K562 (cell line): Measurements from ENCODE around the gene MVP. TPM values are rescaled to one million over a fixed set of nuclear protein-coding genes. Genes with fewer than 3 reads are reported as not detected.

Experiments
- ARID2 ChIP-seq: fragments of 450-650 bp; IDR thresholded peaks from 2 replicates; pipeline ENCODE4 v1.6.1; 2017; ENCODE audit warnings: antibody characterized with exemption, mild to moderate bottlenecking
- CCAR2 ChIP-seq: fragments of 200-400 bp; formaldehyde crosslinking; IDR thresholded peaks from 2 replicates; pipeline ENCODE4 v1.6.1; 2017; ENCODE audit warnings: mild to moderate bottlenecking, low read depth, low read length
- DDX20 ChIP-seq: fragments of 450-650 bp; IDR thresholded peaks from 2 replicates; pipeline ENCODE4 v1.6.1; 2016; ENCODE audit warnings: missing genetic modification characterization, low read depth, mild to moderate bottlenecking, missing compliant biosample characterization, moderate library complexity
- E2F8 ChIP-seq: fragments of 450-650 bp; IDR thresholded peaks from 2 replicates; pipeline ENCODE4 v1.7.1; 2018; ENCODE audit warnings: mild to moderate bottlenecking, low read depth; ENCODE audit not compliant: partially characterized antibody
- EHMT2 ChIP-seq: fragments of 450-650 bp; IDR thresholded peaks from 2 replicates; pipeline ENCODE4 v1.6.1; 2018; ENCODE audit warnings: antibody characterized with exemption
- HEY1 ChIP-seq: fragments of 250-450 bp; sonication (Bioruptor Pico); IDR thresholded peaks from 2 replicates; pipeline ENCODE4 v1.5.0; 2020; ENCODE audit warnings: mild to moderate bottlenecking, moderate library complexity, borderline replicate concordance
- ILK ChIP-seq: fragments of 450-650 bp; IDR thresholded peaks from 2 replicates; pipeline ENCODE4 v1.6.1; 2016; ENCODE audit warnings: missing genetic modification characterization, low read depth, mild to moderate bottlenecking, missing compliant biosample characterization, moderate library complexity, borderline replicate concordance
- KDM2B ChIP-seq: fragments of 250-450 bp; sonication (Bioruptor Pico); IDR thresholded peaks from 2 replicates; pipeline ENCODE4 v1.8.0; 2021; ENCODE audit warnings: mild to moderate bottlenecking, moderate library complexity
- MYBL2 ChIP-seq, 2 experiments: fragments of 450-650 bp in 1 of 2; sonication (generic) in 1 of 2; formaldehyde crosslinking in 1 of 2; IDR thresholded peaks; 2 replicates each; pipeline versions ENCODE4 v1.6.1 to v1.8.1; 2017 to 2022; ENCODE audit warnings: borderline replicate concordance in 1 of 2, inconsistent platforms in 1 of 2, low read depth in 1 of 2, mild to moderate bottlenecking in 1 of 2, missing genetic modification reagents in 1 of 2, moderate library complexity in 1 of 2
- NBN ChIP-seq: fragments of 450-650 bp; IDR thresholded peaks from 2 replicates; pipeline ENCODE4 v1.6.1; 2016; ENCODE audit warnings: low read depth, mild to moderate bottlenecking
- POLR2AphosphoS5 ChIP-seq: IDR thresholded peaks from 2 replicates; pipeline ENCODE4 v1.6.1; 2011; ENCODE audit warnings: mild to moderate bottlenecking, low read depth, low read length, moderate library complexity; ENCODE audit not compliant: control insufficient read depth, insufficient read depth
- POLR3A ChIP-seq: IDR thresholded peaks from 2 replicates; pipeline ENCODE4 v1.6.1; 2011; ENCODE audit warnings: borderline replicate concordance, mild to moderate bottlenecking, moderate library complexity; ENCODE audit not compliant: insufficient read length, insufficient read depth; ENCODE audit errors: extremely low read depth
- TBP ChIP-seq: optimal IDR thresholded peaks from 2 replicates; pipeline ENCODE3; 2011; ENCODE audit warnings: low read depth, low read length, improper control_type of control experiment
- U2AF2 ChIP-seq: fragments of 200-400 bp; formaldehyde crosslinking; optimal IDR thresholded peaks from 2 replicates; pipeline ENCODE3; 2017; ENCODE audit warnings: low read depth, mild to moderate bottlenecking, low read length
- ZKSCAN3 ChIP-seq: fragments of 250-450 bp; sonication (Bioruptor Pico); IDR thresholded peaks from 2 replicates; pipeline ENCODE4 v1.4.0; 2020
- ZNF253 ChIP-seq: fragments of 250-450 bp; sonication (Bioruptor Pico); conservative IDR thresholded peaks from 2 replicates; pipeline ENCODE4 v1.6.1; 2021; ENCODE audit warnings: mild to moderate bottlenecking
- ZNF586 ChIP-seq: fragments of 450-650 bp; formaldehyde crosslinking; conservative IDR thresholded peaks from 2 replicates; pipeline ENCODE4 v1.4.0; 2020; ENCODE audit warnings: mild to moderate bottlenecking, moderate library complexity
- ZSCAN32 ChIP-seq: fragments of 450-650 bp; formaldehyde crosslinking; IDR thresholded peaks from 2 replicates; pipeline ENCODE4 v1.4.0; 2020; ENCODE audit warnings: mild to moderate bottlenecking, moderate library complexity
- polyA plus RNA-seq, 8 experiments: library from polyadenylated mRNA; depleted of rRNA in 4 of 8; stranded (reverse) in 5 of 8; unstranded in 3 of 8; fragments of >200 nt; fragmentation: Nextera tagmentation in 2 of 8; fragmentation: Illumina TruSeq in 1 of 8; extraction: Ambion mirVana in 2 of 8; extraction: Trizol in 1 of 8; gene quantifications; 2 replicates each; pipeline versions ENCODE4 v1.2.1 to v1.2.3, GENCODE V29; 2011 to 2014; ENCODE audit warnings: inconsistent platforms in 1 of 8, missing spikeins in 1 of 8
- total RNA-seq, 7 experiments: library from RNA; depleted of rRNA in 6 of 7; stranded (reverse); fragments of >200 nt in 6 of 7; fragmentation: Illumina TruSeq in 2 of 7; extraction: Trizol in 2 of 7; gene quantifications; 2 replicates each; pipeline versions ENCODE4 v1.2.1 to v1.2.3, GENCODE V29; 2011 to 2021; ENCODE audit warnings: low replicate concordance in 1 of 7
- TF ChIP-seq, protein P1 (sequence below): fragments of 250-450 bp; sonication (Bioruptor Pico); IDR thresholded peaks from 2 replicates; pipeline ENCODE4 v1.5.0; 2021
- TF ChIP-seq, protein P2 (sequence below): sonication (generic); formaldehyde crosslinking; IDR thresholded peaks from 2 replicates; pipeline ENCODE4 v1.8.1; 2023; ENCODE audit warnings: missing genetic modification reagents, mild to moderate bottlenecking, borderline replicate concordance

The MVP gene
- total and polyA plus RNA-seq, 9 of the 15 experiments (the other 6 are each of a cell fraction or from before 2014, with no cell fraction given) = 0.39 to 1.9 (median 0.76) TPM; not detected in 2

GRCh38 chr16:29811170-29811895 is 8.9 kb upstream of the MVP start (continued):
- TF ChIP-seq TBP (no peak), HEY1 (CRISPR knock-in tag) (no peak), ZNF586 (0 out of 2 replicates have a peak, but pooled peaks have one; percentile 64), ZSCAN32 (CRISPR knock-in tag) (no peak), KDM2B (CRISPR knock-in tag) (no peak), ILK (tag) (no peak), DDX20 (tag) (no peak), POLR3A (no peak), U2AF2 (no peak), ARID2 (no peak), POLR2AphosphoS5 (peak; percentile 58; the same call in 1 of the 2 replicates), ZKSCAN3 (no peak), MYBL2 (IDR thresholded peaks at IDR 0.05; ENCODE audit: low read depth) (no peak), MYBL2 (CRISPR knock-in tag; IDR thresholded peaks at IDR 0.05; ENCODE audit: borderline replicate concordance) (no peak), ZNF253 (CRISPR knock-in tag) (no peak), CCAR2 (no peak), E2F8 (peak; percentile 57), EHMT2 (no peak), NBN (no peak)
- TF ChIP-seq, protein P1, sequence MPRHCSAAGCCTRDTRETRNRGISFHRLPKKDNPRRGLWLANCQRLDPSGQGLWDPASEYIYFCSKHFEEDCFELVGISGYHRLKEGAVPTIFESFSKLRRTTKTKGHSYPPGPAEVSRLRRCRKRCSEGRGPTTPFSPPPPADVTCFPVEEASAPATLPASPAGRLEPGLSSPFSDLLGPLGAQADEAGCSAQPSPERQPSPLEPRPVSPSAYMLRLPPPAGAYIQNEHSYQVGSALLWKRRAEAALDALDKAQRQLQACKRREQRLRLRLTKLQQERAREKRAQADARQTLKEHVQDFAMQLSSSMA (CRISPR knock-in tag) = peak; percentile 88
- TF ChIP-seq, protein P2, sequence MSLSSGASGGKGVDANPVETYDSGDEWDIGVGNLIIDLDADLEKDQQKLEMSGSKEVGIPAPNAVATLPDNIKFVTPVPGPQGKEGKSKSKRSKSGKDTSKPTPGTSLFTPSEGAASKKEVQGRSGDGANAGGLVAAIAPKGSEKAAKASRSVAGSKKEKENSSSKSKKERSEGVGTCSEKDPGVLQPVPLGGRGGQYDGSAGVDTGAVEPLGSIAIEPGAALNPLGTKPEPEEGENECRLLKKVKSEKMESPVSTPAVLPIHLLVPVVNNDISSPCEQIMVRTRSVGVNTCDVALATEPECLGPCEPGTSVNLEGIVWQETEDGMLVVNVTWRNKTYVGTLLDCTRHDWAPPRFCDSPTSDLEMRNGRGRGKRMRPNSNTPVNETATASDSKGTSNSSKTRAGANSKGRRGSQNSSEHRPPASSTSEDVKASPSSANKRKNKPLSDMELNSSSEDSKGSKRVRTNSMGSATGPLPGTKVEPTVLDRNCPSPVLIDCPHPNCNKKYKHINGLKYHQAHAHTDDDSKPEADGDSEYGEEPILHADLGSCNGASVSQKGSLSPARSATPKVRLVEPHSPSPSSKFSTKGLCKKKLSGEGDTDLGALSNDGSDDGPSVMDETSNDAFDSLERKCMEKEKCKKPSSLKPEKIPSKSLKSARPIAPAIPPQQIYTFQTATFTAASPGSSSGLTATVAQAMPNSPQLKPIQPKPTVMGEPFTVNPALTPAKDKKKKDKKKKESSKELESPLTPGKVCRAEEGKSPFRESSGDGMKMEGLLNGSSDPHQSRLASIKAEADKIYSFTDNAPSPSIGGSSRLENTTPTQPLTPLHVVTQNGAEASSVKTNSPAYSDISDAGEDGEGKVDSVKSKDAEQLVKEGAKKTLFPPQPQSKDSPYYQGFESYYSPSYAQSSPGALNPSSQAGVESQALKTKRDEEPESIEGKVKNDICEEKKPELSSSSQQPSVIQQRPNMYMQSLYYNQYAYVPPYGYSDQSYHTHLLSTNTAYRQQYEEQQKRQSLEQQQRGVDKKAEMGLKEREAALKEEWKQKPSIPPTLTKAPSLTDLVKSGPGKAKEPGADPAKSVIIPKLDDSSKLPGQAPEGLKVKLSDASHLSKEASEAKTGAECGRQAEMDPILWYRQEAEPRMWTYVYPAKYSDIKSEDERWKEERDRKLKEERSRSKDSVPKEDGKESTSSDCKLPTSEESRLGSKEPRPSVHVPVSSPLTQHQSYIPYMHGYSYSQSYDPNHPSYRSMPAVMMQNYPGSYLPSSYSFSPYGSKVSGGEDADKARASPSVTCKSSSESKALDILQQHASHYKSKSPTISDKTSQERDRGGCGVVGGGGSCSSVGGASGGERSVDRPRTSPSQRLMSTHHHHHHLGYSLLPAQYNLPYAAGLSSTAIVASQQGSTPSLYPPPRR (CRISPR knock-in tag) = no peak
